H1 (cell line): ENCODE measurements around the gene UCHL1. TPM values are rescaled to one million over a fixed set of nuclear protein-coding genes. Genes with fewer than 3 reads are reported as not detected.

Source experiments
- CTCF ChIP-seq, 3 experiments: IDR thresholded peaks; 1 replicate in 2 of 3; 2 replicates in 1 of 3; pipeline versions ENCODE4 v1.5.1 to v1.6.1; 2011; ENCODE audit warnings: low read length in 3 of 3, mild to moderate bottlenecking in 3 of 3, inconsistent platforms in 2 of 3, low read depth in 1 of 3, moderate library complexity in 1 of 3; ENCODE audit not compliant: insufficient read depth in 1 of 3; ENCODE audit errors: control extremely low read depth in 1 of 3
- polyA plus RNA-seq, 7 experiments: library from polyadenylated mRNA; depleted of rRNA in 3 of 7; stranded (reverse) in 5 of 7; unstranded in 2 of 7; fragments of >200 nt in 5 of 7; fragments of 200-250 nt in 2 of 7; gene quantifications; 1 replicate in 5 of 7; 2 replicates in 1 of 7; 4 replicates in 1 of 7; pipeline versions ENCODE4 v1.2.1 to v1.2.3, GENCODE V29; 2011 to 2013; ENCODE audit warnings: missing spikeins in 2 of 7, mixed read lengths in 2 of 7
- total RNA-seq: library from RNA; stranded (reverse); fragmentation: NEBNext Ultra II Directional; extraction: Animal tissue kit (Norgen Biotek cat#: 25700); gene quantifications from 2 replicates; pipeline ENCODE4 v1.2.1, GENCODE V29; 2021
- TF ChIP-seq, protein P1 (sequence below): fragments of 300-600 bp; sonication (generic); IDR thresholded peaks from 2 replicates; pipeline ENCODE4 v1.7.1; 2012; ENCODE audit warnings: low read length, moderate library complexity, mild to moderate bottlenecking, inconsistent platforms; ENCODE audit not compliant: insufficient replicate concordance

UCHL1 gene
- total and polyA plus RNA-seq, 2 of the 8 experiments (the other 6 are each of a cell fraction or from before 2014, with no cell fraction given), result 781 to 1,717 TPM

DNA sequence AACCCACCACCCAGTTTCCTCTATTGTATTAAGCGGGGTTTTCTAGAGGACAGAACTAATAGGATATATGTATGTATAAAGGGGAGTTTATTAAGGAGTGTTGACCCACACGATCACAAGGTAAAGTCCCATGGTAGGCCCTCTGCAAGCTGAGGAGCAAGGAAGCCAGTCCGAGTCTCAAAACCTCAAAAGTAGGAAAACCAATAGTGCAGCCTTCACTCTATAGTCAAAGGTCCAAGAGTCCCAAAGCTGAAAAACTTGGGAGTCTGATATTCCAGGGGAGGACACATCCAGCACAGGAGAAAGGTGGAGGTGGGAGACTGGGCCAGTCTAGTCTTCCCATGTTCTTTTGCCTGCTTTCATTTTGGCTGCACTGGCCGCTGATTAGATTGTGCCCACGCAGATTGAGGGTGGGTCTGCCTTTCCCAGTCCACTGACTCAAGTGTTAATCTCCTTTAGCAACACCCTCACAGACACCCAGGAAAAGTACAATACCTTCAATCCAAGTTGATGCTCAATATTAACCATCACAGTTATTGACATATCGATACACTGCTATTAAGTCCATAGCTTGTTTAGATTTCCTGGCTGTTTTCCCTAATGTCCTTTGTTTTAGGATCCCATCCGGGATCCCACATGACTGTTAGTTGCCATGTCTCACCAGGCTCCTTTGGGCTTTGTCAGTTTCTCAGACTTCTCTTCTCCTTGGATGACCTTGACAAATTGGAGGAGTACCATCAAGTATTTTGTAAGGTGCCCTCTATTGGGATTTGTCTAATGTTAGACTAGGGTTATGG lies 12.2 kb downstream of the UCHL1 start (continued):
- TF ChIP-seq, protein P1, sequence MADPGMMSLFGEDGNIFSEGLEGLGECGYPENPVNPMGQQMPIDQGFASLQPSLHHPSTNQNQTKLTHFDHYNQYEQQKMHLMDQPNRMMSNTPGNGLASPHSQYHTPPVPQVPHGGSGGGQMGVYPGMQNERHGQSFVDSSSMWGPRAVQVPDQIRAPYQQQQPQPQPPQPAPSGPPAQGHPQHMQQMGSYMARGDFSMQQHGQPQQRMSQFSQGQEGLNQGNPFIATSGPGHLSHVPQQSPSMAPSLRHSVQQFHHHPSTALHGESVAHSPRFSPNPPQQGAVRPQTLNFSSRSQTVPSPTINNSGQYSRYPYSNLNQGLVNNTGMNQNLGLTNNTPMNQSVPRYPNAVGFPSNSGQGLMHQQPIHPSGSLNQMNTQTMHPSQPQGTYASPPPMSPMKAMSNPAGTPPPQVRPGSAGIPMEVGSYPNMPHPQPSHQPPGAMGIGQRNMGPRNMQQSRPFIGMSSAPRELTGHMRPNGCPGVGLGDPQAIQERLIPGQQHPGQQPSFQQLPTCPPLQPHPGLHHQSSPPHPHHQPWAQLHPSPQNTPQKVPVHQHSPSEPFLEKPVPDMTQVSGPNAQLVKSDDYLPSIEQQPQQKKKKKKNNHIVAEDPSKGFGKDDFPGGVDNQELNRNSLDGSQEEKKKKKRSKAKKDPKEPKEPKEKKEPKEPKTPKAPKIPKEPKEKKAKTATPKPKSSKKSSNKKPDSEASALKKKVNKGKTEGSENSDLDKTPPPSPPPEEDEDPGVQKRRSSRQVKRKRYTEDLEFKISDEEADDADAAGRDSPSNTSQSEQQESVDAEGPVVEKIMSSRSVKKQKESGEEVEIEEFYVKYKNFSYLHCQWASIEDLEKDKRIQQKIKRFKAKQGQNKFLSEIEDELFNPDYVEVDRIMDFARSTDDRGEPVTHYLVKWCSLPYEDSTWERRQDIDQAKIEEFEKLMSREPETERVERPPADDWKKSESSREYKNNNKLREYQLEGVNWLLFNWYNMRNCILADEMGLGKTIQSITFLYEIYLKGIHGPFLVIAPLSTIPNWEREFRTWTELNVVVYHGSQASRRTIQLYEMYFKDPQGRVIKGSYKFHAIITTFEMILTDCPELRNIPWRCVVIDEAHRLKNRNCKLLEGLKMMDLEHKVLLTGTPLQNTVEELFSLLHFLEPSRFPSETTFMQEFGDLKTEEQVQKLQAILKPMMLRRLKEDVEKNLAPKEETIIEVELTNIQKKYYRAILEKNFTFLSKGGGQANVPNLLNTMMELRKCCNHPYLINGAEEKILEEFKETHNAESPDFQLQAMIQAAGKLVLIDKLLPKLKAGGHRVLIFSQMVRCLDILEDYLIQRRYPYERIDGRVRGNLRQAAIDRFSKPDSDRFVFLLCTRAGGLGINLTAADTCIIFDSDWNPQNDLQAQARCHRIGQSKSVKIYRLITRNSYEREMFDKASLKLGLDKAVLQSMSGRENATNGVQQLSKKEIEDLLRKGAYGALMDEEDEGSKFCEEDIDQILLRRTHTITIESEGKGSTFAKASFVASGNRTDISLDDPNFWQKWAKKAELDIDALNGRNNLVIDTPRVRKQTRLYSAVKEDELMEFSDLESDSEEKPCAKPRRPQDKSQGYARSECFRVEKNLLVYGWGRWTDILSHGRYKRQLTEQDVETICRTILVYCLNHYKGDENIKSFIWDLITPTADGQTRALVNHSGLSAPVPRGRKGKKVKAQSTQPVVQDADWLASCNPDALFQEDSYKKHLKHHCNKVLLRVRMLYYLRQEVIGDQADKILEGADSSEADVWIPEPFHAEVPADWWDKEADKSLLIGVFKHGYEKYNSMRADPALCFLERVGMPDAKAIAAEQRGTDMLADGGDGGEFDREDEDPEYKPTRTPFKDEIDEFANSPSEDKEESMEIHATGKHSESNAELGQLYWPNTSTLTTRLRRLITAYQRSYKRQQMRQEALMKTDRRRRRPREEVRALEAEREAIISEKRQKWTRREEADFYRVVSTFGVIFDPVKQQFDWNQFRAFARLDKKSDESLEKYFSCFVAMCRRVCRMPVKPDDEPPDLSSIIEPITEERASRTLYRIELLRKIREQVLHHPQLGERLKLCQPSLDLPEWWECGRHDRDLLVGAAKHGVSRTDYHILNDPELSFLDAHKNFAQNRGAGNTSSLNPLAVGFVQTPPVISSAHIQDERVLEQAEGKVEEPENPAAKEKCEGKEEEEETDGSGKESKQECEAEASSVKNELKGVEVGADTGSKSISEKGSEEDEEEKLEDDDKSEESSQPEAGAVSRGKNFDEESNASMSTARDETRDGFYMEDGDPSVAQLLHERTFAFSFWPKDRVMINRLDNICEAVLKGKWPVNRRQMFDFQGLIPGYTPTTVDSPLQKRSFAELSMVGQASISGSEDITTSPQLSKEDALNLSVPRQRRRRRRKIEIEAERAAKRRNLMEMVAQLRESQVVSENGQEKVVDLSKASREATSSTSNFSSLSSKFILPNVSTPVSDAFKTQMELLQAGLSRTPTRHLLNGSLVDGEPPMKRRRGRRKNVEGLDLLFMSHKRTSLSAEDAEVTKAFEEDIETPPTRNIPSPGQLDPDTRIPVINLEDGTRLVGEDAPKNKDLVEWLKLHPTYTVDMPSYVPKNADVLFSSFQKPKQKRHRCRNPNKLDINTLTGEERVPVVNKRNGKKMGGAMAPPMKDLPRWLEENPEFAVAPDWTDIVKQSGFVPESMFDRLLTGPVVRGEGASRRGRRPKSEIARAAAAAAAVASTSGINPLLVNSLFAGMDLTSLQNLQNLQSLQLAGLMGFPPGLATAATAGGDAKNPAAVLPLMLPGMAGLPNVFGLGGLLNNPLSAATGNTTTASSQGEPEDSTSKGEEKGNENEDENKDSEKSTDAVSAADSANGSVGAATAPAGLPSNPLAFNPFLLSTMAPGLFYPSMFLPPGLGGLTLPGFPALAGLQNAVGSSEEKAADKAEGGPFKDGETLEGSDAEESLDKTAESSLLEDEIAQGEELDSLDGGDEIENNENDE, result no peak
- TF ChIP-seq CTCF (IDR thresholded peaks at IDR 0.05; ENCODE audit: control extremely low read depth in 1 of 3, insufficient read depth in 1 of 3, low read depth in 1 of 3, low read length in 3 of 3), result no peak
